ENCODE results near the gene MEIOSIN.

GRCh38 chr19:45791744-45792469, 58.7 kb downstream of the MEIOSIN start:
- TF ChIP-seq POLR2AphosphoS5 (IDR thresholded peaks at IDR 0.05; ENCODE audit: borderline replicate concordance, low read depth, low read length): no peak
- TF ChIP-seq EZH2 (IDR thresholded peaks at IDR 0.05): no peak
